Sciatic nerve (tissue), 2 donors: ENCODE measurements around the gene RSPH6A. TPM values are rescaled to one million over a fixed set of nuclear protein-coding genes. Genes with fewer than 3 reads are reported as not detected.
"Not testable (repeated sequence)": the region's sequence is repeated elsewhere in the genome, so short reads cannot be mapped to it uniquely, and the experiment has no call there.

Experiments used
- ATAC-seq: fragments of 200-7000 bp; cut with Tn5 transposase; one replicate; pipeline ENCODE4 v1.9.1; 2020; ENCODE audit warnings: mild to moderate bottlenecking, moderate library complexity
- DNase-seq: peaks from one replicate; pipeline ENCODE4 v3.0.0-alpha.2; 2020; ENCODE audit warnings: low spot score
- intact Hi-C: fragments of 100-400 bp; cut with DNase I; formaldehyde crosslinking; loops from one replicate; pipeline ENCODE4 v1.14.2; 2022
- total RNA-seq: library from RNA; stranded (reverse); fragmentation: NEBNext Ultra II Directional; extraction: Animal tissue kit (Norgen Biotek cat#: 25700); gene quantifications from one replicate; pipeline ENCODE4 v1.2.1, GENCODE V29; 2021
- donor health status: DM: no; HTN: no; CAD: no.
- donor health status: DM: no; HTN: no; CAD: no.

Gene RSPH6A
- total RNA-seq, 1 donor from 2014 or later, result 0.18 TPM

- intact Hi-C loops, result no loop called here
- ATAC-seq, result no peak
Observed at GRCh38 chr19:45809643-45810159, 5.4 kb downstream of the RSPH6A start.

GRCh38 chr19:45805719-45806118 is 9.4 kb downstream of the RSPH6A start:
- no peak for DNase-seq
- ATAC-seq, result no peak
- intact Hi-C loops, result no loop called here

More at GRCh38 chr19:45809643-45810159, 5.4 kb downstream of the RSPH6A start:
- DNase-seq, result no peak

GRCh38 chr19:45804959-45805230 is 10.2 kb downstream of the RSPH6A start:
- intact Hi-C loops, result no loop called here
- ATAC-seq, result no peak
- no peak for DNase-seq

GRCh38 chr19:45804140-45804958 is 10.8 kb downstream of the RSPH6A start:
- ATAC-seq (no peak), DNase-seq (peak; percentile 60)
- intact Hi-C loops, result no loop called here

- ATAC-seq, result no peak
- intact Hi-C loops, result no loop called here
- DNase-seq, result no peak
Observed at GRCh38 chr19:45801603-45802175, 13.4 kb downstream of the RSPH6A start.

GRCh38 chr19:45800070-45800553 is 15.0 kb downstream of the RSPH6A start:
- peak; percentile 25 for ATAC-seq
- intact Hi-C loops, result no loop called here
- DNase-seq, result peak; percentile 57

GRCh38 chr19:45799541-45799940 is 15.6 kb downstream of the RSPH6A start:
- intact Hi-C loops, ATAC-seq, DNase-seq: not testable (repeated sequence)

- peak; percentile 79 for DNase-seq
- peak; percentile 88 for ATAC-seq
- intact Hi-C loops, result no loop called here
Observed at GRCh38 chr19:45798995-45799517, 16.1 kb downstream of the RSPH6A start.

- no peak for DNase-seq
- intact Hi-C loops, result no loop called here
- no peak for ATAC-seq
Observed at GRCh38 chr19:45794627-45795026, 20.5 kb downstream of the RSPH6A start.

GRCh38 chr19:45793876-45794275 is 21.2 kb downstream of the RSPH6A start:
- DNase-seq, result no peak
- intact Hi-C loops, result no loop called here
- no peak for ATAC-seq

- ATAC-seq, result no peak
- no peak for DNase-seq
Observed at GRCh38 chr19:45793178-45793564, 21.9 kb downstream of the RSPH6A start.

GRCh38 chr19:45792470-45793177 is 22.5 kb downstream of the RSPH6A start, which contains the start of gene DMWD:
Gene DMWD (minus strand): TSS chr19:45792845. CDS start chr19:45792756, 89 bp downstream.
- peak; percentile 99 for ATAC-seq
- intact Hi-C loops, result no loop called here

More at GRCh38 chr19:45793178-45793564, 21.9 kb downstream of the RSPH6A start:
- intact Hi-C loops, result no loop called here

GRCh38 chr19:45791744-45792469 is 23.2 kb downstream of the RSPH6A start:
- no peak for ATAC-seq
- intact Hi-C loops, result no loop called here
- DNase-seq, result peak; percentile 56

More at GRCh38 chr19:45792470-45793177, 22.5 kb downstream of the RSPH6A start, which contains the start of gene DMWD:
- DNase-seq, result peak; percentile 100

GRCh38 chr19:45790942-45791341 is 24.2 kb downstream of the RSPH6A start:
- intact Hi-C loops, result no loop called here
- ATAC-seq (no peak), DNase-seq (no peak)

- intact Hi-C loops, result no loop called here
- ATAC-seq (no peak), DNase-seq (no peak)
Observed at GRCh38 chr19:45789035-45789786, 25.9 kb downstream of the RSPH6A start.

GRCh38 chr19:45786533-45786894 is 28.6 kb downstream of the RSPH6A start:
- intact Hi-C loops, result no loop called here

GRCh38 chr19:45785781-45786532 is 29.2 kb downstream of the RSPH6A start:
- DNase-seq (peak; percentile 65), ATAC-seq (no peak)
- intact Hi-C loops, result no loop called here

More at GRCh38 chr19:45786533-45786894, 28.6 kb downstream of the RSPH6A start:
- DNase-seq (no peak), ATAC-seq (no peak)
